ENCODE results near the gene UCN3. TPM values are rescaled to one million over a fixed set of nuclear protein-coding genes. Genes with fewer than 3 reads are reported as not detected.

The UCN3 gene
- polyA plus RNA-seq, 1 of the 3 experiments (the other 2 are of a cell fraction), result not detected

DNA sequence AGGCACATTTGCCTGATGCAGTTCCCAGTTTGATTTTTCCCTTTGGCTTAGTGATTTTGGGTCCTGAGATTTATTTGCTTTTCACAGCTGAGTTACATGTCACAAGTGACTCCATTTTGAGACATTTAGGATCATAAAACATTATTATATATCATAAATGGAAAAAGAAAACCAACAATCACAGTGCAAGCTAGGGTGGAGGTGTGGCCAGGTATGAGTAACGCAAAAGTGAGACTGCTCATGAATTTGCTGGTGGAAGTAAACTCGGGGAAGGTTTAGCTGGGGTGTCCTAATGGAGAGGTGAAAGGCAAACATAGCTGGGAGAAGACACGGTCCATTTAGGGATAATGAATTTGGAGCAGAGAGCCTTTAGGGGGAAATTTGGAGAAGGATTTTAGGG is 21.7 kb upstream of the UCN3 start (continued):
- TF ChIP-seq, protein P1, sequence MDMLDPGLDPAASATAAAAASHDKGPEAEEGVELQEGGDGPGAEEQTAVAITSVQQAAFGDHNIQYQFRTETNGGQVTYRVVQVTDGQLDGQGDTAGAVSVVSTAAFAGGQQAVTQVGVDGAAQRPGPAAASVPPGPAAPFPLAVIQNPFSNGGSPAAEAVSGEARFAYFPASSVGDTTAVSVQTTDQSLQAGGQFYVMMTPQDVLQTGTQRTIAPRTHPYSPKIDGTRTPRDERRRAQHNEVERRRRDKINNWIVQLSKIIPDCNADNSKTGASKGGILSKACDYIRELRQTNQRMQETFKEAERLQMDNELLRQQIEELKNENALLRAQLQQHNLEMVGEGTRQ (IDR thresholded peaks at IDR 0.05; ENCODE audit: borderline replicate concordance, low read depth, low read length), result no peak

DNA sequence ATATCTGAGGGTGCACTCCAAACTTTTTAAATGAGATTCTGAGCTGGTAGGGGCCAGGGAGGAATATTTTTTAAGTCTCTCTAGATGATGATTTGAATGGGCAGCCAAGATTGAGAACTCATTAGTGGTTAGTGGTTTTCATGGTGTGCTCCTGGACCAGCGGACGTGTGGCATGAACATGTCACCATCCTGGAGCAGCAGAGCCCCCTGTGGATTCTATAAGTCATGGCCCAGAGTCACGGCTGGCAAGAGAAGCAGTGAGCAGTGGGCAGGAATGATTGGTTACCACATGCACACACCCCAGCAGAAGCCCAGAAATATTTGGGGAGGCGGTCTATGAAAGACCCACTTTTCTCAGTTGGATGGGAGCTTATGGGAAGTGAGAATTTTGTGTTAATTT is 21.2 kb upstream of the UCN3 start:
- Histone ChIP-seq H3K36me3 (replicated peaks in 1 of 2; ENCODE audit: control insufficient read depth in 1 of 2, insufficient read depth in 2 of 2, low read length in 1 of 2) (no peaks in the 10 kb centered on the region), H3K79me2 (ENCODE audit: insufficient read depth) (no peaks in the 10 kb centered on the region), H3K27ac (ENCODE audit: low read depth in 2 of 2, low read length in 1 of 2) (no peak overlapping the region), H3K9me2 (no peaks in the 10 kb centered on the region), H3K9ac (no peak overlapping the region), H3K4me1 (ENCODE audit: control insufficient read depth in 1 of 2, insufficient read depth in 2 of 2, low read depth in 1 of 2, low read length in 1 of 2) (no peaks in the 10 kb centered on the region), H3F3A (replicated peaks; ENCODE audit: insufficient read depth) (no peaks in the 10 kb centered on the region), H3K9me3 (no peaks in the 10 kb centered on the region), H3K4me2 (no peak overlapping the region), H3K4me3 (ENCODE audit: low read depth in 2 of 2, low read length in 1 of 2) (no peak overlapping the region), H2AFZ (ENCODE audit: low read depth) (no peak overlapping the region), H4K20me1 (ENCODE audit: insufficient read depth) (no peaks in the 10 kb centered on the region), H3K27me3 (ENCODE audit: insufficient read depth) (no peaks in the 10 kb centered on the region; the same call in 1 of the 2 replicates)
- no peak for DNase-seq
- WGBS (ENCODE audit: low lambda C conversion rate), result 25% methylated on average over 4 of the region's 4 CpGs
- POLR2A ChIA-PET, result no interaction called here
- no peak for TF ChIP-seq RCOR1 (IDR thresholded peaks at IDR 0.05; ENCODE audit: low read length)
- TF ChIP-seq NFIC (IDR thresholded peaks at IDR 0.05; ENCODE audit: borderline replicate concordance), result no peak
- TF ChIP-seq, protein P2, sequence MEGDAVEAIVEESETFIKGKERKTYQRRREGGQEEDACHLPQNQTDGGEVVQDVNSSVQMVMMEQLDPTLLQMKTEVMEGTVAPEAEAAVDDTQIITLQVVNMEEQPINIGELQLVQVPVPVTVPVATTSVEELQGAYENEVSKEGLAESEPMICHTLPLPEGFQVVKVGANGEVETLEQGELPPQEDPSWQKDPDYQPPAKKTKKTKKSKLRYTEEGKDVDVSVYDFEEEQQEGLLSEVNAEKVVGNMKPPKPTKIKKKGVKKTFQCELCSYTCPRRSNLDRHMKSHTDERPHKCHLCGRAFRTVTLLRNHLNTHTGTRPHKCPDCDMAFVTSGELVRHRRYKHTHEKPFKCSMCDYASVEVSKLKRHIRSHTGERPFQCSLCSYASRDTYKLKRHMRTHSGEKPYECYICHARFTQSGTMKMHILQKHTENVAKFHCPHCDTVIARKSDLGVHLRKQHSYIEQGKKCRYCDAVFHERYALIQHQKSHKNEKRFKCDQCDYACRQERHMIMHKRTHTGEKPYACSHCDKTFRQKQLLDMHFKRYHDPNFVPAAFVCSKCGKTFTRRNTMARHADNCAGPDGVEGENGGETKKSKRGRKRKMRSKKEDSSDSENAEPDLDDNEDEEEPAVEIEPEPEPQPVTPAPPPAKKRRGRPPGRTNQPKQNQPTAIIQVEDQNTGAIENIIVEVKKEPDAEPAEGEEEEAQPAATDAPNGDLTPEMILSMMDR (IDR thresholded peaks at IDR 0.05), result no peak
- TF ChIP-seq SMC3 (IDR thresholded peaks at IDR 0.05; ENCODE audit: low read depth, low read length), result no peak
- no peak for TF ChIP-seq MXI1 (IDR thresholded peaks at IDR 0.05; ENCODE audit: low read depth, low read length)
- TF ChIP-seq, protein P3, sequence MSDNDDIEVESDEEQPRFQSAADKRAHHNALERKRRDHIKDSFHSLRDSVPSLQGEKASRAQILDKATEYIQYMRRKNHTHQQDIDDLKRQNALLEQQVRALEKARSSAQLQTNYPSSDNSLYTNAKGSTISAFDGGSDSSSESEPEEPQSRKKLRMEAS (IDR thresholded peaks at IDR 0.05; ENCODE audit: low read depth), result no peak
- no peak for TF ChIP-seq POLR2AphosphoS5 (IDR thresholded peaks at IDR 0.05; ENCODE audit: low read depth, low read length)
- TF ChIP-seq ELF1 (IDR thresholded peaks at IDR 0.05), result no peak
- TF ChIP-seq, protein P4, sequence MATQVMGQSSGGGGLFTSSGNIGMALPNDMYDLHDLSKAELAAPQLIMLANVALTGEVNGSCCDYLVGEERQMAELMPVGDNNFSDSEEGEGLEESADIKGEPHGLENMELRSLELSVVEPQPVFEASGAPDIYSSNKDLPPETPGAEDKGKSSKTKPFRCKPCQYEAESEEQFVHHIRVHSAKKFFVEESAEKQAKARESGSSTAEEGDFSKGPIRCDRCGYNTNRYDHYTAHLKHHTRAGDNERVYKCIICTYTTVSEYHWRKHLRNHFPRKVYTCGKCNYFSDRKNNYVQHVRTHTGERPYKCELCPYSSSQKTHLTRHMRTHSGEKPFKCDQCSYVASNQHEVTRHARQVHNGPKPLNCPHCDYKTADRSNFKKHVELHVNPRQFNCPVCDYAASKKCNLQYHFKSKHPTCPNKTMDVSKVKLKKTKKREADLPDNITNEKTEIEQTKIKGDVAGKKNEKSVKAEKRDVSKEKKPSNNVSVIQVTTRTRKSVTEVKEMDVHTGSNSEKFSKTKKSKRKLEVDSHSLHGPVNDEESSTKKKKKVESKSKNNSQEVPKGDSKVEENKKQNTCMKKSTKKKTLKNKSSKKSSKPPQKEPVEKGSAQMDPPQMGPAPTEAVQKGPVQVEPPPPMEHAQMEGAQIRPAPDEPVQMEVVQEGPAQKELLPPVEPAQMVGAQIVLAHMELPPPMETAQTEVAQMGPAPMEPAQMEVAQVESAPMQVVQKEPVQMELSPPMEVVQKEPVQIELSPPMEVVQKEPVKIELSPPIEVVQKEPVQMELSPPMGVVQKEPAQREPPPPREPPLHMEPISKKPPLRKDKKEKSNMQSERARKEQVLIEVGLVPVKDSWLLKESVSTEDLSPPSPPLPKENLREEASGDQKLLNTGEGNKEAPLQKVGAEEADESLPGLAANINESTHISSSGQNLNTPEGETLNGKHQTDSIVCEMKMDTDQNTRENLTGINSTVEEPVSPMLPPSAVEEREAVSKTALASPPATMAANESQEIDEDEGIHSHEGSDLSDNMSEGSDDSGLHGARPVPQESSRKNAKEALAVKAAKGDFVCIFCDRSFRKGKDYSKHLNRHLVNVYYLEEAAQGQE (IDR thresholded peaks at IDR 0.05; ENCODE audit: low read depth, low read length), result no peak
- CTCF ChIA-PET, result interaction anchor here (0.8 kb wide), 2 partner anchors 494 to 529 kb away, joined by 3 read pairs; no protein-coding TSS in a partner anchor

Data from SK-N-SH (cell line).